Measurements from ENCODE around the gene ZBTB11. TPM values are rescaled to one million over a fixed set of nuclear protein-coding genes. Genes with fewer than 3 reads are reported as not detected.

Gene ZBTB11
- total and polyA plus RNA-seq, 2 donors (not counting 3 experiments of a cell fraction or from before 2014, with no cell fraction given) = 4.2 to 15.8 TPM

- CTCF ChIA-PET = no interaction called here
- no TSS peak for BruUV-seq (replicated peaks)
- POLR2A ChIA-PET = no interaction called here
Observed at GRCh38 chr3:101667331-101667730, 9.6 kb downstream of the ZBTB11 start.

GRCh38 chr3:101665851-101666250 is 11.1 kb downstream of the ZBTB11 start:
- H3K36me3 ChIP-seq (ENCODE audit: control insufficient read depth in 2 of 2, extremely low read depth in 1 of 2, insufficient read depth in 2 of 2, low read length in 2 of 2) = peaks cover 7% of the 10 kb centered on the region in 2 experiments
- CTCF ChIA-PET = interaction anchor here (1.2 to 1.4 kb wide), 2 partner anchors 12 to 14 kb away, joined by 3 read pairs; no protein-coding TSS in a partner anchor

More at GRCh38 chr3:101667331-101667730, 9.6 kb downstream of the ZBTB11 start:
- DNase-seq (ENCODE audit: low read depth, low spot score) (no peak), FAIRE-seq (no peak)
- Histone ChIP-seq H4K20me1 (replicated peaks; ENCODE audit: control insufficient read depth, extremely low read depth, insufficient read depth, low read length) (no peaks in the 10 kb centered on the region), H3K27me3 (ENCODE audit: control insufficient read depth in 2 of 2, insufficient read depth in 2 of 2, low read length in 2 of 2) (no peaks in the 10 kb centered on the region), H3K79me2 (ENCODE audit: control insufficient read depth, insufficient read depth, low read length) (peaks cover 13% of the 10 kb centered on the region), H3K4me1 (ENCODE audit: control insufficient read depth, extremely low read depth, insufficient read depth, low read length) (no peaks in the 10 kb centered on the region), H3K9me3 (replicated peaks; ENCODE audit: control insufficient read depth, insufficient read depth, low read length) (no peaks in the 10 kb centered on the region), H3K9me1 (replicated peaks; ENCODE audit: control insufficient read depth, extremely low read depth, insufficient read depth, low read length) (no peaks in the 10 kb centered on the region), H3K27ac (ENCODE audit: insufficient read depth, low read depth, low read length) (no peak overlapping the region), H3K4me2 (ENCODE audit: insufficient read depth, low read length) (no peak overlapping the region), H3K9ac (replicated peaks; ENCODE audit: extremely low read depth, insufficient read depth, low read length) (no peak overlapping the region), H2AFZ (ENCODE audit: low read depth, low read length) (no peak overlapping the region), H3K36me3 (ENCODE audit: control insufficient read depth in 2 of 2, extremely low read depth in 1 of 2, insufficient read depth in 2 of 2, low read length in 2 of 2) (peaks cover 6 to 7% of the 10 kb centered on the region in 2 experiments), H3K4me3 (replicated peaks in 1 of 3; ENCODE audit: insufficient read depth in 1 of 3, low read depth in 1 of 3, low read length in 3 of 3) (no peak overlapping the region)
- dilution Hi-C loops (cut with MboI; ENCODE audit: extremely low pct_ligation_motif_present, low sequenced_read_pairs) = no loop called here
- intact Hi-C loops (cut with micrococcal nuclease) = no loop called here
- TF ChIP-seq FOS (IDR thresholded peaks at IDR 0.05; ENCODE audit: borderline replicate concordance, insufficient read depth, low read length) (no peak), JUN (IDR thresholded peaks at IDR 0.05; ENCODE audit: borderline replicate concordance, insufficient read depth, insufficient read length, low read depth) (no peak), POLR2A (IDR thresholded peaks at IDR 0.05; ENCODE audit: low read depth, low read length) (no peak), MAX (IDR thresholded peaks at IDR 0.05; ENCODE audit: insufficient read depth, insufficient read length) (no peak)

More at GRCh38 chr3:101665851-101666250, 11.1 kb downstream of the ZBTB11 start:
- Histone ChIP-seq H4K20me1 (replicated peaks; ENCODE audit: control insufficient read depth, extremely low read depth, insufficient read depth, low read length) (no peaks in the 10 kb centered on the region), H3K4me1 (ENCODE audit: control insufficient read depth, extremely low read depth, insufficient read depth, low read length) (no peaks in the 10 kb centered on the region), H2AFZ (ENCODE audit: low read depth, low read length) (no peak overlapping the region), H3K79me2 (ENCODE audit: control insufficient read depth, insufficient read depth, low read length) (peaks cover 4% of the 10 kb centered on the region), H3K9ac (replicated peaks; ENCODE audit: extremely low read depth, insufficient read depth, low read length) (no peak overlapping the region), H3K4me3 (replicated peaks in 1 of 3; ENCODE audit: insufficient read depth in 1 of 3, low read depth in 1 of 3, low read length in 3 of 3) (no peak overlapping the region), H3K27ac (ENCODE audit: insufficient read depth, low read depth, low read length) (no peak overlapping the region), H3K9me3 (replicated peaks; ENCODE audit: control insufficient read depth, insufficient read depth, low read length) (no peaks in the 10 kb centered on the region), H3K27me3 (ENCODE audit: control insufficient read depth in 2 of 2, insufficient read depth in 2 of 2, low read length in 2 of 2) (no peaks in the 10 kb centered on the region), H3K4me2 (ENCODE audit: insufficient read depth, low read length) (no peak overlapping the region), H3K9me1 (replicated peaks; ENCODE audit: control insufficient read depth, extremely low read depth, insufficient read depth, low read length) (no peaks in the 10 kb centered on the region)
- DNase-seq (ENCODE audit: low read depth, low spot score) = no peak
- no peak for FAIRE-seq
- no TSS peak for BruUV-seq (replicated peaks)
- dilution Hi-C loops (cut with MboI; ENCODE audit: extremely low pct_ligation_motif_present, low sequenced_read_pairs) (no loop called here), intact Hi-C loops (cut with micrococcal nuclease) (no loop called here)
- POLR2A ChIA-PET = no interaction called here
- TF ChIP-seq POLR2AphosphoS5 (IDR thresholded peaks at IDR 0.05; ENCODE audit: insufficient read depth, low read depth, low read length) (no peak), FOS (IDR thresholded peaks at IDR 0.05; ENCODE audit: borderline replicate concordance, insufficient read depth, low read length) (no peak), GATA2 (IDR thresholded peaks at IDR 0.05; ENCODE audit: insufficient read depth, insufficient read length, low read depth, low read length) (no peak), JUN (IDR thresholded peaks at IDR 0.05; ENCODE audit: borderline replicate concordance, insufficient read depth, insufficient read length, low read depth) (no peak), CTCF (IDR thresholded peaks at IDR 0.05; ENCODE audit: extremely low read depth in 1 of 2, insufficient read depth in 1 of 2, low read depth in 1 of 2, low read length in 2 of 2) (no peak), MAX (IDR thresholded peaks at IDR 0.05; ENCODE audit: insufficient read depth, insufficient read length) (no peak), EZH2 (IDR thresholded peaks at IDR 0.05; ENCODE audit: borderline replicate concordance, low read depth, low read length, severe bottlenecking) (no peak), POLR2A (IDR thresholded peaks at IDR 0.05; ENCODE audit: low read depth, low read length) (no peak), MYC (IDR thresholded peaks at IDR 0.05; ENCODE audit: low read depth, low read length) (no peak)

Measured in endothelial cell of umbilical vein (primary cell).